SK-N-SH treated with all-trans-retinoic acid at 6 μM for 48 hours (cell line): Measurements from ENCODE around the gene DPM2.

Source experiments
- CREB5 ChIP-seq: fragments of 250-450 bp; sonication (Bioruptor Pico); IDR thresholded peaks from 2 replicates; pipeline ENCODE4 v1.5.1; 2020; ENCODE audit warnings: low read depth, mild to moderate bottlenecking, moderate library complexity
- ESRRG ChIP-seq: fragments of 250-450 bp; sonication (Bioruptor Pico); IDR thresholded peaks from 2 replicates; pipeline ENCODE4 v1.6.1; 2021; ENCODE audit warnings: mild to moderate bottlenecking
- PATZ1 ChIP-seq: fragments of 250-450 bp; sonication (Bioruptor Pico); IDR thresholded peaks from 2 replicates; pipeline ENCODE4 v1.8.0; 2020; ENCODE audit warnings: mild to moderate bottlenecking, moderate library complexity, borderline replicate concordance
- POU6F1 ChIP-seq: fragments of 250-450 bp; sonication (Bioruptor Pico); IDR thresholded peaks from 2 replicates; pipeline ENCODE4 v1.8.0; 2021; ENCODE audit warnings: low read depth, mild to moderate bottlenecking, moderate library complexity, borderline replicate concordance
- PPARA ChIP-seq: fragments of 250-450 bp; sonication (Bioruptor Pico); IDR thresholded peaks from 2 replicates; pipeline ENCODE4 v1.5.0; 2020; ENCODE audit warnings: mild to moderate bottlenecking, borderline replicate concordance
- RARB ChIP-seq: fragments of 250-450 bp; sonication (Bioruptor Pico); IDR thresholded peaks from 2 replicates; pipeline ENCODE4 v1.8.0; 2021; ENCODE audit warnings: mild to moderate bottlenecking, moderate library complexity
- SNAI2 ChIP-seq: fragments of 250-450 bp; sonication (Bioruptor Pico); IDR thresholded peaks from 2 replicates; pipeline ENCODE4 v1.5.0; 2020; ENCODE audit warnings: mild to moderate bottlenecking, moderate library complexity
- TCF4 ChIP-seq: fragments of 250-450 bp; sonication (Bioruptor Pico); IDR thresholded peaks from 2 replicates; pipeline ENCODE4 v1.8.0; 2021; ENCODE audit warnings: mild to moderate bottlenecking, moderate library complexity, borderline replicate concordance
- ZFP3 ChIP-seq: fragments of 250-450 bp; sonication (Bioruptor Pico); IDR thresholded peaks from 2 replicates; pipeline ENCODE4 v1.5.0; 2020; ENCODE audit warnings: mild to moderate bottlenecking, moderate library complexity
- ZNF565 ChIP-seq: fragments of 450-650 bp; formaldehyde crosslinking; conservative IDR thresholded peaks from 2 replicates; pipeline ENCODE4 v1.5.0; 2020; ENCODE audit warnings: low read depth, mild to moderate bottlenecking, moderate library complexity
- ZNF70 ChIP-seq: fragments of 450-650 bp; formaldehyde crosslinking; IDR thresholded peaks from 2 replicates; pipeline ENCODE4 v1.5.0; 2020; ENCODE audit warnings: mild to moderate bottlenecking, moderate library complexity
- ZNF8 ChIP-seq: fragments of 450-650 bp; formaldehyde crosslinking; IDR thresholded peaks from 2 replicates; pipeline ENCODE4 v1.5.0; 2020; ENCODE audit warnings: mild to moderate bottlenecking, moderate library complexity

GRCh38 chr9:127934248-127934647, 3.4 kb downstream of the DPM2 start:
- TF ChIP-seq SNAI2 (CRISPR knock-in tag) (no peak), ZNF8 (CRISPR knock-in tag) (no peak), RARB (CRISPR knock-in tag) (no peak), ZNF70 (CRISPR knock-in tag) (no peak), ESRRG (no peak), PPARA (CRISPR knock-in tag) (no peak), POU6F1 (CRISPR knock-in tag) (no peak), ZNF565 (CRISPR knock-in tag) (no peak), TCF4 (no peak), PATZ1 (CRISPR knock-in tag) (no peak), ZFP3 (CRISPR knock-in tag) (no peak), CREB5 (CRISPR knock-in tag) (no peak)
